NCI-H2196 (cell line): ENCODE measurements around the gene DBR1.

Experiments used
- DNase-seq: peaks from one replicate; lab custom pipeline; 2025; ENCODE audit not compliant: unreplicated experiment; lab: John Stamatoyannopoulos, UW

DBR1 gene

DNA sequence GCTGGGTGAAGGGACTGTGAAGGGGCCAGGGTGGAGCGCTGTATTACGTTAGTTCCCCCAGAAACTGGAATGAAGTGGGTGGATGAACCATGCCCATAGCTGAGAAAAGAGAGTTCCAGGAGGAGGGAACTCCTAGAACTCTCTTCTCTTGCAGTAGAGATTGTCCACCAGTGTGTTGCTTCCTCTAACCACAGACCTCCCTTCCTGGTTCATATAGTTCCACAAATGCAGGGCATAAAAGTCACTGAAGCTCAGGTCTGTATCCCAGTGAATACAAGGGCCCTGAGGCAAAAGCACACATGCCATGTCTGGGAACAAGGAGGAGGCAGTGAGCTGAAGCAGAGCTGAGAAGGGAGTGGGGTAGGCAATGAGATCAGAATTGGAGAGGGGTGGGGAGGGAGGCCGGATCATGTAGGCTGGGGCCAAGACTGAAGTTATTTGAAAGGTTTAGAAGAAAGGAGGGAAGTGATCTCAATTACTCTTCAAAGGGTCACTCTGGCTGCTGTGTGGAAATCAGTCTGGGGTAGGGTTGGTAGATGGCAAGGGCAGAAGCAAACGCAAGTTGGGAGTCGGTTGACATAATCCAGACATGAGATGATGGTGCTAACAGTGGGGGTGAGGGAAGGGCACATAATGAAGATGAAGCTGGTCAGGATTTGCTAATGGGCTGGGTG lies 49.0 kb downstream of the DBR1 start:
- no peak for DNase-seq

DNA sequence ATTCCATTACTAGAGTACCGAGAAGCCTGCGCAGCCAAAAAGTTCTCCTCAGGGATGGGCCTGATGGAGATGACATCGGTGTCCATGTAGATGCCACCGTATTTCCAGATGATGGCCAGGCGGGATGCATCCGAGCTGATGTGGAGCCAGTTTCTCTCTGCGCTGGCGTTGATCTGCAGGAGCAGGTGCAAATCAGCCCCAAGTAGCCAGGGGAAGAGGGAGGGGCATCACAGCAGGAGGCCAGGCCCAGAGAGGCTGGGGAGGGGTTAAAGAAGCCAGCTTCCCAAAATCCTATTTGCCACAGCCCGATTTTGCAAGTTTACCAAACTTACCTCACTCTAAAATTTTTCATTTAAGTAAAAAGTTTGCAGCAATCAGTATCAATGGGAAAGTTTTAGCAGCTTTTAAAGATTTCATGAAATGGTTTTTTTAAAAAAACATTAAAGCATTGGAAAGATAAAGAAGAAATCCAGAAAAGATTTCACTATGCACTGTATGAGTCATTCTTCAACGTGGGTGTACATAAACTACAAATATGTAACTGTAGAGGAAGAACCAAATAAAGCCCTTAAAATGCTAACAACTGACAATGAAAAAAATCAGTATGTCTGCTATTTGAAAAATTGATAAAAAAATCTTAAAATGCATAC lies 49.9 kb downstream of the DBR1 start:
- DNase-seq: no peak

DNA sequence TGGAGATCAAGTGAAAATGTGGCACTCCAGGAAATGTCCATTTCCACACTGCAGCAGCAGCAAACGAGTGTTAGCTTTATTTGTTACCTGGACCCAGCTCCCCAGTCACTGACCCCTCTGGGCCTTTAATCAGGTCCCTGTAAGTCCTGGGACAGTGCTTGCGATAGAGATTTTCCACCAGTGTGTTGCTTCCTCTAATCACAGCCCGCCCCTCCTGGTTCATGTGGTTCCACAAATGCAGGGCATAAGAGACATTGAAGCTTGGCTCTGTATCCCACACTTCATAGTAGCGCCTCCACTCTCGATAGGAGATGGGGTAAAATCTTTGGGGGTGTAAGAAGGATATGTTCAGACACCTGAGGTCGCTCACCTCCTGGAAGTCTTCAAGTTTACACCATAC lies 50.5 kb downstream of the DBR1 start:
- DNase-seq: no peak

DNA sequence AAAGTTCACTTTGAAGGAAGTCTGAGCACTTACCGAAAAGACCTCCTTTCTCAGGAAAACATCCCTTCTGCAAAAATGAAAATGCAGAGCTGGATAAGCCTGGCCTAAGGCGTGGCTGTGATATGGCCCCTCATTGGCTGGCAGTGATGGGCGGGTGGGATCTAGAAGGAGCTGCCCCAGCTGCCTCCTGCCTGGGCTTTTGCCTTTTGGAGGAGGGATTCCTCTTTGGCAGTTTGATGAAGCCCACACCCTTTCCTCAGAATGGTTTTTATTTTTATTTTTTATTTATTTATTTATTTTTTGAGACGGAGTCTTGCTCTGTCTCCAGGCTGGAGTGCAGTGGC lies 55.3 kb downstream of the DBR1 start:
- no peak for DNase-seq

DNA sequence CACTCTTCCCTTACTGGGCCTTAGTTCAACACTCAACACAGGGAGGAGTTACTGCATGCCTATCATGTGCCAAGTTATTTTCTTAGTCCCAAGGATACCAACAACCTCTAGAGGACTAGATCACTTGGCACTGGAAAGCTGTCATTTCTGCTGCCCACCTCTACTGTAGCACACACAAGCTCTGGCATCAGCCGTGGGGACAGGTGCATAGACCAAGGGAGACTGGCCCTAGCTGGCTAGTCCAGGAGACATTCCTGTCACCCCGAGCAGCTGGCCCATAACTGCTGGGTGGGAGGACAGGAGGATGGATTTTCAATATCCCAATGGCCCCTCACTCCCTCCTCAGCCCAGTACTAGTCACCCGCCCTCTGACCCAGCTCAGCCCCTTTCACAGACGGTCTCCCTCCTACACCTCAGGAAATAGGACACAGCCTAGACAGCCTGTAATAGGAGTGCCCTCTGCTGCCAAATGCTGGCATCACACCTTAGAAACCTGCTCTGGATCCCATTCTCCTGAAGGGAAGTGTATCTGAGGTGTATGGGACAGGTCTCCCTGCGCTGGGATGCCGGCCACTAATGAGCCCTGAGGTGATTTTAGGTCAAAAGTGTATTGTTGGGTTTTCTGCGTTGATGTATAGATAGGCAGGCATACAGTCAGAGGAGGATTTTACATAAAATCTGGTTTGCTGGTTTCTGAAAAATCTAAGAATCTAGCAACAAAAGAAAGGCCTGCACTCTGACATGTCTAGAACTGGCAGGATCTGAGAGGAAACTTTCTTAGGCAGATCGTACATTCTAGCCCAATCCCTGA lies 55.9 kb downstream of the DBR1 start:
- DNase-seq: peak; percentile 79

DNA sequence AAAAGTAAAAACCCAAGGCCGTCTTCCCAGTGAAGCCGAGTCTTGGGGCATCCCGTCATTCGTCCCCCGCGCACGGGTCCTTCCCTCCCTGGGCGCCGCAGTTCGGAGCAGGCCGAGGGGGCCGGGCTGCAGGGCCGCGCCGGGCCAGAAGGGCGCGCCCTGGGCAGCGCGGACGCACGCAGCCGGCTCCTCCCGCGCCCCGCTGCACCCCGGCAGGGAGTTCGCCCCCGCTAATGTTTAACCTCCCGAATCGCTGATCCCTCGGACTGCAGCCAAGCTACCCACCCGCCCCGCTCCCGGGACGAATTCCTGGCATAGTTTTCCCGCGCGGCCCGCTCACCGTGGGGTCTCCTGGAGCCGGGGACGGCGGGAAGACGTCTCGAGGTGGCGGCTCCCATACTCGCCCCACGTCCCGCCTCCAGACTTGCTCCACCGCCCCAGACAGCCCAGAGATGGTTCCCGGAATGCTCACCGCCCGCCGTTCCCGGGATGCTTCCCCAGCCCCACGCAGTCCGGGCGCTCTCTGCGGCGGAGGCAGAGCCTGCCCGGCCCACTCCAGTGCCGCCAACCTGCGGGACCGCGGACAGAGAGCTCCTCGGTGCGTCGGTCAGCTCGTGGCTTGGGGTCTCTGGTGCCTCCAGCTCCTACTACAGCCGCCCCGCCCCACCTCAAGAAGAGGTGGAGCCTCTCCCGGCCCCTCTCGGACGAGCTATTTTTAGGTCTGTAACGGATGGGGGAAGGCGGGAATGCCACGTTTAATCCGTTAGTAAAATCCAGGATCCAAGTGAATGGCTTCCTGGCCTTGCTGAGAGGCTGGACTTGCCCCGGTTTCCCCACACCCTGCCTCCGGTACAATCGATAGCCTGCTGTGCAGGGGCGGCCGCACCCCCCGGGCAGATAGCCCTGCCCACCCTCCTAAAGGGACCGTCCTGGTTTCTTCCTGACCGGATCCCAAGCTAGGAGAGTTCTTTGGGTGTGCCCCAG lies 59.4 kb downstream of the DBR1 start, which contains the start of gene DZIP1L:
Gene DZIP1L (minus strand): TSS at position 621 of the 984 bp plus-strand sequence. CDS start 11,637 bp downstream, outside the sequence.
- peak; percentile 56 for DNase-seq

DNA sequence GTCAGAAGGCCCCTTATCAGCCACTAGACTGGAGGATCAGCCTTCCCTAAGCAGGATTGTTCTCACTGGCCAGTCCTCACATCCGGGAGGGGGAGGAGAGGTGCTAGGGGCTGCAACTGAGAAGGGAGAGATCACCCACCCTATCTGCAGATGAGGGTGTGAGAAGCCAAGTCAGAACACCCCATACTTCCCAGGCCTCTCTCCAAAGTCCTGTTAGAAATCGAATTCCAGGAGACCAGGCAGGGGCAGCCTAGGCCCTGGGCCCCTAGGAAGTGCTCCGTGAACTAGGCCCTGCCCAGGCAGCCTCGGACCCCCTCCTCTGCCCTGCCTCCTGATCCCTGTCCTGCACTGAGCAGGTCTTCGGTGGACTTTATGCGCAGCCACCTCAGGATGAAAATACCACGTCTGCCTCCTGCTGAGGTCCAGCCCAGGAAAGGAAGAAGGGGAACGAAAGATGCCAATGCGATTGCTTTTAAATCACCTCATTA lies 60.2 kb downstream of the DBR1 start:
- DNase-seq: no peak

DNA sequence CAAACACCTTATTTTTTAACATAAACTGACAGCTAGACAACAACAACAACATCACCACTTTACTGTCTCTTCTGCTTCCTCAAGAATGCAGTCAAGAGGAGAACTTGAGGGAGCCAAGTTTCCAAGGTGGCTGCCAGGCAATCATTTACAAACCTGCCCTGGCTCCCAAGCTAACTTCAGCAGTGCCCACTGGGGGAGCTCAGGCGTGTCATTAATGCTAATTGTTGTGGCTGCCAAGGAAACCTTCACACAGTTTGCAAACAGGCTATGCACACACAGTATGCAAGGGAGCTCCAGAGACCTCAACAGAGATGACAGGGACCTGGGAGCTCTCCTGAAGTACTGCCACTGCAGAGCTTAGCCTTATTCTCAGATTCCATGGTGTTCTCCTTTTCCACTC lies 61.4 kb downstream of the DBR1 start:
- peak; percentile 26 for DNase-seq

DNA sequence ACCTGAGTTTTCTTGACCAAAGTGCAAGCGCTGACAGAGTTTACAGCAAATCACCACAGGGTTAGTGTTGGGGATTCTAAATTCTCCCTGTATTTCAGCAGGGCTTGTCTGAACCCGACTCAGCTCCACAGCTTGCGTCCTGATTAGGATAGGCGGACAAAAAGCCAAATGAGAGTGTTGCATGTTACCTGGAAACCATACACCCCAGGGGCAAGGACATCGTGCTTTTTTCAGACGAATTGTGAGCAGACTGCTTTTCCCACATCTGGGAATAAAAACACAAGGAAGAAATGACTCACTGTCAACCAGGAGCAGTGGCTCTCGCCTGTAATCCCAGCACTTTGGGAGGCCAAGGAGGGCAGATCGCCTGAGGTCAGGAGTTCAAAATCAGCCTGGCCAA lies 62.4 kb downstream of the DBR1 start:
- no peak for DNase-seq
